HCT116 (cell line): Measurements from ENCODE around the gene SLC9B1. TPM values are rescaled to one million over a fixed set of nuclear protein-coding genes. Genes with fewer than 3 reads are reported as not detected.

Experiments used
- ATAC-seq: fragments of 200-7000 bp; cut with Tn5 transposase; 2 replicates; pipeline ENCODE4 v1.9.1; 2020; ENCODE audit warnings: mild to moderate bottlenecking, moderate library complexity
- BruUV-seq: library from RNA; stranded (reverse); fragments of 400-500 nt; replicated peaks from 2 replicates; lab custom pipeline; 2021; lab: Mats Ljungman, UMichigan
- CTCF ChIA-PET: fragments of 300-600 bp; sonication (Branson Sonifier 250); formaldehyde crosslinking; loops from one replicate; lab custom pipeline; 2021; ENCODE audit warnings: antibody characterized with exemption; lab: Charles Lee
- POLR2A ChIA-PET: fragments of 300-600, 350-600 bp; sonication (Branson Sonifier 250); formaldehyde crosslinking; loops from one replicate; lab custom pipeline; 2021; ENCODE audit warnings: antibody characterized with exemption; lab: Charles Lee
- RAD21 ChIA-PET, 2 experiments: fragments of 300-600 bp; sonication (Branson Sonifier 250); formaldehyde crosslinking; loops; one replicate each; lab custom pipeline; 2023; ENCODE audit warnings: low total read pairs in 2 of 2; ENCODE audit not compliant: uncharacterized antibody in 2 of 2, unreplicated experiment in 2 of 2, low non-redundant PET in 1 of 2; lab: Charles Lee
- DNase-seq: peaks from one replicate; pipeline ENCODE4 v3.0.0-alpha.2; 2010; ENCODE audit warnings: low read depth, low spot score
- H2AFZ ChIP-seq: fragments of 200-600 bp; shearing (Covaris generic), sonication (generic); 2 replicates; pipeline ENCODE4 v1.6.1; 2017; ENCODE audit warnings: low read depth, mixed run types, mixed read lengths, antibody characterized with exemption, low read length; ENCODE audit not compliant: poor library complexity, severe bottlenecking
- H3K27ac ChIP-seq: 2 replicates; pipeline ENCODE4 v1.5.1; 2012; ENCODE audit warnings: low read depth, low read length
- H3K27me3 ChIP-seq: fragments of 200-600 bp; sonication (generic); 2 replicates; pipeline ENCODE4 v1.6.1; 2016; ENCODE audit warnings: mixed run types, low read length, mixed read lengths; ENCODE audit not compliant: insufficient read depth
- H3K36me3 ChIP-seq, 2 experiments: fragments of 200-500 bp in 1 of 2; fragments of 200-600 bp in 1 of 2; sonication (Bioruptor generic) in 1 of 2; sonication (generic) in 1 of 2; 2 replicates each; pipeline versions ENCODE4 v1.5.1 to v1.6.1; 2014 to 2016; ENCODE audit warnings: low read length in 2 of 2, inconsistent platforms in 1 of 2, mixed read lengths in 1 of 2, mixed run types in 1 of 2; ENCODE audit not compliant: insufficient read depth in 2 of 2, control insufficient read depth in 1 of 2
- H3K4me1 ChIP-seq, 2 experiments: fragments of 200-600 bp in 1 of 2; sonication (generic) in 1 of 2; 2 replicates each; pipeline versions ENCODE4 v1.5.1 to v1.6.1; 2012 to 2017; ENCODE audit warnings: low read length in 2 of 2, inconsistent platforms in 1 of 2, mild to moderate bottlenecking in 1 of 2, mixed read lengths in 1 of 2, mixed run types in 1 of 2, moderate library complexity in 1 of 2; ENCODE audit not compliant: insufficient read depth in 2 of 2, control insufficient read depth in 1 of 2
- H3K4me2 ChIP-seq: fragments of 200-600 bp; sonication (generic); 2 replicates; pipeline ENCODE4 v1.6.1; 2017; ENCODE audit warnings: mixed run types, low read length, mixed read lengths
- H3K4me3 ChIP-seq, 2 experiments: fragments of 200-600 bp in 1 of 2; sonication (generic) in 1 of 2; replicated peaks in 1 of 2; 2 replicates each; pipeline ENCODE4 v1.5.1; 2011 to 2016; ENCODE audit warnings: low read length in 2 of 2, control low read depth in 1 of 2, low read depth in 1 of 2, mild to moderate bottlenecking in 1 of 2, mixed read lengths in 1 of 2, mixed run types in 1 of 2
- H3K79me2 ChIP-seq: fragments of 200-600 bp; sonication (generic); 2 replicates; pipeline ENCODE4 v1.6.1; 2017; ENCODE audit warnings: mild to moderate bottlenecking, mixed run types, low read length, moderate library complexity, mixed read lengths; ENCODE audit not compliant: insufficient read depth
- H3K9ac ChIP-seq: fragments of 200-600 bp; sonication (generic); 2 replicates; pipeline ENCODE4 v1.6.1; 2016; ENCODE audit warnings: low read length, mixed read lengths
- H3K9me2 ChIP-seq: fragments of 200-600 bp; sonication (generic), shearing (Covaris generic); 2 replicates; pipeline ENCODE4 v1.6.1; 2017; ENCODE audit warnings: mixed run types, mild to moderate bottlenecking, moderate library complexity; ENCODE audit not compliant: insufficient read depth
- H3K9me3 ChIP-seq, 2 experiments: fragments of 200-500 bp in 1 of 2; fragments of 200-600 bp in 1 of 2; sonication (Bioruptor generic) in 1 of 2; sonication (generic) in 1 of 2; 2 replicates each; pipeline ENCODE4 v1.6.1; 2014 to 2017; ENCODE audit warnings: low read length in 2 of 2, mixed read lengths in 2 of 2, inconsistent platforms in 1 of 2, low read depth in 1 of 2, mild to moderate bottlenecking in 1 of 2, mixed run types in 1 of 2, moderate library complexity in 1 of 2; ENCODE audit not compliant: control insufficient read depth in 1 of 2, insufficient read depth in 1 of 2
- H4K20me1 ChIP-seq: fragments of 200-600 bp; sonication (generic), shearing (Covaris generic); 2 replicates; pipeline ENCODE4 v1.6.1; 2017; ENCODE audit warnings: mixed run types, mild to moderate bottlenecking, moderate library complexity; ENCODE audit not compliant: insufficient read depth
- ATF3 ChIP-seq: IDR thresholded peaks from 2 replicates; pipeline ENCODE4 v1.6.1; 2012
- CBX3 ChIP-seq: IDR thresholded peaks from 2 replicates; pipeline ENCODE4 v1.6.1; 2012; ENCODE audit warnings: low read depth
- CEBPB ChIP-seq: IDR thresholded peaks from 2 replicates; pipeline ENCODE4 v1.6.1; 2012; ENCODE audit warnings: low read depth
- EGR1 ChIP-seq: IDR thresholded peaks from 2 replicates; pipeline ENCODE4 v1.6.1; 2012; ENCODE audit warnings: low read depth
- ELF1 ChIP-seq: IDR thresholded peaks from 2 replicates; pipeline ENCODE4 v1.6.1; 2012; ENCODE audit warnings: low read depth, borderline replicate concordance
- EZH2 ChIP-seq: fragments of 200-600 bp; sonication (generic); IDR thresholded peaks from 2 replicates; pipeline ENCODE4 v1.6.1; 2017; ENCODE audit warnings: antibody characterized with exemption, mixed run types
- FOSL1 ChIP-seq: IDR thresholded peaks from 2 replicates; pipeline ENCODE4 v1.6.1; 2012; ENCODE audit warnings: low read depth
- JUND ChIP-seq: IDR thresholded peaks from 2 replicates; pipeline ENCODE4 v1.6.1; 2012
- MAX ChIP-seq: IDR thresholded peaks from 2 replicates; pipeline ENCODE4 v1.6.1; 2012
- POLR2AphosphoS5 ChIP-seq: IDR thresholded peaks from 2 replicates; pipeline ENCODE4 v1.6.1; 2011; ENCODE audit warnings: mild to moderate bottlenecking, low read depth, low read length, moderate library complexity
- SIN3A ChIP-seq: IDR thresholded peaks from 2 replicates; pipeline ENCODE4 v1.6.1; 2012; ENCODE audit warnings: low read depth
- SP1 ChIP-seq: IDR thresholded peaks from 2 replicates; pipeline ENCODE4 v1.6.1; 2012; ENCODE audit warnings: low read depth
- TCF7L2 ChIP-seq: IDR thresholded peaks from 2 replicates; pipeline ENCODE4 v1.7.0; 2011; ENCODE audit warnings: borderline replicate concordance, inconsistent platforms; ENCODE audit not compliant: insufficient read depth, insufficient read length; ENCODE audit errors: extremely low read depth
- YY1 ChIP-seq: IDR thresholded peaks from 2 replicates; pipeline ENCODE4 v1.6.1; 2011; ENCODE audit warnings: low read length, low read depth, moderate library complexity, mild to moderate bottlenecking; ENCODE audit not compliant: insufficient replicate concordance; ENCODE audit errors: extremely low read depth
- ZFX ChIP-seq: fragments of 450-650 bp; IDR thresholded peaks from 2 replicates; pipeline ENCODE4 v1.6.1; 2017
- intact Hi-C: fragments of 100-400 bp; cut with micrococcal nuclease; formaldehyde crosslinking; loops from 2 replicates; pipeline ENCODE4 v1.10.0; 2022
- total RNA-seq: library from RNA; stranded (reverse); gene quantifications from one replicate; pipeline ENCODE4 v1.2.1, GENCODE V29; 2021; ENCODE audit not compliant: unreplicated experiment
- TF ChIP-seq, protein P1 (sequence below): IDR thresholded peaks from 2 replicates; pipeline ENCODE4 v1.6.1; 2012; ENCODE audit warnings: low read depth
- TF ChIP-seq, protein P2 (sequence below): IDR thresholded peaks from 2 replicates; pipeline ENCODE4 v1.6.1; 2011; ENCODE audit warnings: mild to moderate bottlenecking, low read length, moderate library complexity; ENCODE audit not compliant: insufficient replicate concordance; ENCODE audit errors: extremely low read depth

SLC9B1 gene
- total RNA-seq, 1 experiment from 2014 or later: 0.74 TPM

- TF ChIP-seq, protein P1, sequence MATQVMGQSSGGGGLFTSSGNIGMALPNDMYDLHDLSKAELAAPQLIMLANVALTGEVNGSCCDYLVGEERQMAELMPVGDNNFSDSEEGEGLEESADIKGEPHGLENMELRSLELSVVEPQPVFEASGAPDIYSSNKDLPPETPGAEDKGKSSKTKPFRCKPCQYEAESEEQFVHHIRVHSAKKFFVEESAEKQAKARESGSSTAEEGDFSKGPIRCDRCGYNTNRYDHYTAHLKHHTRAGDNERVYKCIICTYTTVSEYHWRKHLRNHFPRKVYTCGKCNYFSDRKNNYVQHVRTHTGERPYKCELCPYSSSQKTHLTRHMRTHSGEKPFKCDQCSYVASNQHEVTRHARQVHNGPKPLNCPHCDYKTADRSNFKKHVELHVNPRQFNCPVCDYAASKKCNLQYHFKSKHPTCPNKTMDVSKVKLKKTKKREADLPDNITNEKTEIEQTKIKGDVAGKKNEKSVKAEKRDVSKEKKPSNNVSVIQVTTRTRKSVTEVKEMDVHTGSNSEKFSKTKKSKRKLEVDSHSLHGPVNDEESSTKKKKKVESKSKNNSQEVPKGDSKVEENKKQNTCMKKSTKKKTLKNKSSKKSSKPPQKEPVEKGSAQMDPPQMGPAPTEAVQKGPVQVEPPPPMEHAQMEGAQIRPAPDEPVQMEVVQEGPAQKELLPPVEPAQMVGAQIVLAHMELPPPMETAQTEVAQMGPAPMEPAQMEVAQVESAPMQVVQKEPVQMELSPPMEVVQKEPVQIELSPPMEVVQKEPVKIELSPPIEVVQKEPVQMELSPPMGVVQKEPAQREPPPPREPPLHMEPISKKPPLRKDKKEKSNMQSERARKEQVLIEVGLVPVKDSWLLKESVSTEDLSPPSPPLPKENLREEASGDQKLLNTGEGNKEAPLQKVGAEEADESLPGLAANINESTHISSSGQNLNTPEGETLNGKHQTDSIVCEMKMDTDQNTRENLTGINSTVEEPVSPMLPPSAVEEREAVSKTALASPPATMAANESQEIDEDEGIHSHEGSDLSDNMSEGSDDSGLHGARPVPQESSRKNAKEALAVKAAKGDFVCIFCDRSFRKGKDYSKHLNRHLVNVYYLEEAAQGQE: no peak
- TF ChIP-seq, all 23 proteins: peak for 0
These were observed 136.2 kb downstream of the SLC9B1 start (continued) for GRCh38 chr4:102883278-102883677.

DNA sequence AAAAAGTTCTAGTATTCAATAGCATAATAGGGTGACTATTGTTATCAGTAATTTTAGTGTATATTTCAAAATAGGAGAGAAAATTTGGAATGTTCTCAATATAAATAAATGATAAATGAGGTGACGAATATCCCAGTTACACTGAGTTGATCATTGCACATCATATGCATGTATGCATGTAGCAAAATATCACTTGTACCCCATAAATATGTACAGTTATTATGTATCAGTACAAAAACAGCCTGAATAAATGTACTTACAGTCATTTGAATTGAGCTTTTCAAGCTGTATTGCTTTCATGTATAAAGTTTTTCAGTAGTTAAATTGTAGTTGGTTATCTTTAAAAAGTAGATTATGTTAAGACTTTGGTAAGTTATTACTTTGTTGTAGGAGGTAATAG is 138.2 kb downstream of the SLC9B1 start:
- Histone ChIP-seq H3K27ac (no peak overlapping the region), H4K20me1 (no peaks in the 10 kb centered on the region), H3K9ac (no peak overlapping the region), H2AFZ (no peak overlapping the region), H3K4me2 (no peak overlapping the region), H3K9me2 (no peaks in the 10 kb centered on the region), H3K4me1 (no peaks in the 10 kb centered on the region), H3K36me3 (peaks cover 2 to 14% of the 10 kb centered on the region in 2 experiments; a peak in 3 of 4 replicates), H3K9me3 (peaks cover 6 to 9% of the 10 kb centered on the region in 2 experiments; a peak in 2 of 4 replicates), H3K79me2 (peaks cover 46% of the 10 kb centered on the region), H3K4me3 (no peak overlapping the region), H3K27me3 (no peaks in the 10 kb centered on the region)
- ChIA-PET RAD21 (no interaction called here), POLR2A (interaction anchor here (0.9 kb wide), 1 partner anchor 12 kb away, joined by 3 read pairs; the partner anchor contains the start of gene CISD2), CTCF (no interaction called here)
- TF ChIP-seq ELF1 (no peak), EGR1 (no peak), ATF3 (no peak), SP1 (no peak), CEBPB (no peak), MAX (no peak), SIN3A (no peak), EZH2 (no peak), TCF7L2 (no peak), YY1 (no peak), POLR2AphosphoS5 (no peak), ZFX (no peak), JUND (no peak), CBX3 (no peak), FOSL1 (no peak)
- TF ChIP-seq, protein P2, sequence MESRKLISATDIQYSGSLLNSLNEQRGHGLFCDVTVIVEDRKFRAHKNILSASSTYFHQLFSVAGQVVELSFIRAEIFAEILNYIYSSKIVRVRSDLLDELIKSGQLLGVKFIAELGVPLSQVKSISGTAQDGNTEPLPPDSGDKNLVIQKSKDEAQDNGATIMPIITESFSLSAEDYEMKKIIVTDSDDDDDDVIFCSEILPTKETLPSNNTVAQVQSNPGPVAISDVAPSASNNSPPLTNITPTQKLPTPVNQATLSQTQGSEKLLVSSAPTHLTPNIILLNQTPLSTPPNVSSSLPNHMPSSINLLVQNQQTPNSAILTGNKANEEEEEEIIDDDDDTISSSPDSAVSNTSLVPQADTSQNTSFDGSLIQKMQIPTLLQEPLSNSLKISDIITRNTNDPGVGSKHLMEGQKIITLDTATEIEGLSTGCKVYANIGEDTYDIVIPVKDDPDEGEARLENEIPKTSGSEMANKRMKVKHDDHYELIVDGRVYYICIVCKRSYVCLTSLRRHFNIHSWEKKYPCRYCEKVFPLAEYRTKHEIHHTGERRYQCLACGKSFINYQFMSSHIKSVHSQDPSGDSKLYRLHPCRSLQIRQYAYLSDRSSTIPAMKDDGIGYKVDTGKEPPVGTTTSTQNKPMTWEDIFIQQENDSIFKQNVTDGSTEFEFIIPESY: no peak
- no TSS peak for BruUV-seq
- intact Hi-C loops: no loop called here
- no peak for ATAC-seq
- no peak for DNase-seq
